GM12873 (cell line): ENCODE data around the gene CYP11A1.

ENCODE experiments used
- CTCF ChIP-seq: IDR thresholded peaks from 2 replicates; pipeline ENCODE4 v1.5.1; 2012; ENCODE audit warnings: low read depth, mild to moderate bottlenecking, moderate library complexity, low read length, control low read depth; ENCODE audit not compliant: insufficient read depth; ENCODE audit errors: missing control alignments

The CYP11A1 gene

DNA sequence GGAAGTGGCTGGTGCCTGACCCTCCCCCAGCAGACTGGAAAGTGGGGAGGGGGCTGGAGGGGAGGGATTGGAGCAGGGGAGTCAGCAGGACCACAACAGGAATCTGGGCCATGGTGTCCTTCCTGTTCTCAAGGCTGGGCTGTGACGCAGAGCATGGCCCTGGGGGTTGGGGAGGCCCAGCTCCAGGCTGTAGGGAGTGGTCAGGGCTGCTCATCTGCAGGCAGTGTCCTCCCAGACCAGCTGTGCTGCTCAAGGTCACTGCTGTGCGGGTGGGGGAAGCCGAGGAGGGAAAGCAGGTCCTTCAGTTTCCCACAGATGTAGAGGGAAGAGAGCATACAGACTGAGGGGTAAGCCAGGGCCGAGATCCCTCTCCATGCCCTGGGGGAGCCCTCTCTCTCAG is 40.7 kb downstream of the CYP11A1 start:
- no peak for TF ChIP-seq CTCF

GRCh38 chr15:74324714-74325113 is 42.7 kb downstream of the CYP11A1 start:
- TF ChIP-seq CTCF, result no peak

- peak; percentile 97 for TF ChIP-seq CTCF
Measured at GRCh38 chr15:74322558-74323180, 44.8 kb downstream of the CYP11A1 start.

DNA sequence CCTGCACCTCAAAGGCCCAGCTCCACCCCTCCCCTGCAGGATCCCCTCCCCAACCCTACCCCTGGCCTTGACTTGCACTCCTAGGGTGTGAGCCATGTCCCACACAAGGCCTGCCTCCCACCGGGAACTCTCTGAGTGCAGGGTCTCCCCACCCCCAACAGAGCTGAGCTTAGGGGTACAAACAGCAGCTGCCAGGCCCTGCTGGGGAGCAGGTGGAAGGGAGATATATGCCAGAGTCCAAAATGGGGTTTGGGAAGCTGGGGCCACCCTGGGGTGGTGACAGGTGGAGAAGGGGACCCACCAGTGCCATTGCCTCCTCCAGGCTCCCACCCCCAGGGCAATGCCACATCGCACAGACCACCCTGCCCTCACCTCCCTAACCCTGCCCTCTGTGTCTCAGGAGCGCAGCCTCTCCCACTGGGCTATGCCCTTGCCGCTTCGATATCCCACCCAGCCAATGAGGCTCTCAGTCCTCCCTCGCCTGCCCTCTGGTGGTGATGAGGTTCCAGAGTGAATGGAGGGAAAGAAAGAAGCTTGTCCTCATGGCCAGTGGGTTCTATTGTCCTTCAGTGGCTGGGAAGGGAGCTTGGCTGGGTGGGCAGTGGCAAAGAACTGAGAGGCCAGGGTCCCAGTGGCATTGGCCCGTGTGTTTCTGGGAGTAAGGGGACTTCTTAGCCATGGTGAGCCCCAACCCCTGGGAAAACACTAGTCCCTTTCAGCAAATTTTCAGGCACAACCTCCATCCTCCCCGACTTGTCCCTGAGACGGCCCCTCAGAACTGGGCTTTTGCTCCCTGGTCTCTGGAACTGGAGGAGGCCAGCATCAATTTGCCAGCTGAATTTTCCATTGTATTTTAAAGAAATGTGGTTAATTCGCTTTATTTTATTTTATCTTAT is 46.8 kb downstream of the CYP11A1 start:
- TF ChIP-seq CTCF, result peak; percentile 77

DNA sequence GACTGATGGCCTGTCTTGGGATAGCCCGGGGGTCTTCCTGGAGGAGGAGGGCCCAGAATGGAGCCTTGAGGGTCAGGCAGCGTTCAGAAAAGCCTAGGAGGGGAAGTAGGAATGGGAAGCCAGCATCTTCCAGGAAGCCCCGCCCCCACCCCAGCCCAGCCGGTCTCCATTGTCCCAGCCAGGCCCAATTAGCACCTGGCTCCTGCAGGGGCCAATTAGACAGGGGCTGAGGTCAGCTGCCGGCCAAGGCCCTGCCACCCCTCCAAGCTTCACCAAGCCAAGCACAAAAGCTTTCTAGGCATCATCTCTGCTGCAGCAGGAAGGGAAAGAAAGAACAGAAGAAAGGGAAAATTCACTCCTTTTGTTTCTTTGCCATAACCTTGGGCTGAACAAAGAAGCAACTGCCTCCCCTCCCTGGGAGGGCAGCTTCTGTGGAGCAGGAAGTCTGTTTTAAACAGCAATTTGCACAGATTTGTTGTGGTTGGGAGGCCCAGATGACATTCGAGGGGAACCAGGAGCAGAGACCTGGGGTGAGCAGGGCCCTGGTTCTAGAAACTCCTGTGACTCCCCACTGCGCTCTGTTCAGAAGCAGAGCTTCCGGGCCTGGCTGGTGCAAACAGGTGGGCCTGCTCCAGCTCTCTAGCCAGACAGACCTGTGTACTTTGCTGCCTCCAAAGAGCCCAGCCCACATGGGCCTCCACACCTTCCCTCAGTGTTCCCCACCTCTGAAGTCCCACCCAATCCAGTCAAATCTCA is 47.7 kb downstream of the CYP11A1 start:
- TF ChIP-seq CTCF, result peak; percentile 2

DNA sequence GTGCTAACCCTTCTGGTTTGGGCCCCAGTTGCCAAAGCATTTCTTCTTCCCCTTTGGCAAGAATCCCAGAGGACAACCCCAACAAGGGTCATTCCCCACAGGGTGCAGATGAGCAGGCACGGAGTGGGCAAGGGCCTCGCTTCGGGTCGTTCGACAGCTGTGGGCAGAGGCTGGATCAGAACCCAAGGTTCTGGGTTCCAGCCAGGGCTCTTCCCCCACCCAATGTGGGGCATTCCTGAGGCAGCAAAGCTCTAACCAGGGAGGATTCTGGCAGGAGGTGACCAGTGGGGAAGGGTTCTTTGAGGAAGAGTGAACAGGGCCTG is 48.3 kb downstream of the CYP11A1 start:
- TF ChIP-seq CTCF, result no peak
